HTERT RPE-1 (cell line): ENCODE measurements around the gene SGIP1.
"Not testable (repeated sequence)": the region's sequence is repeated elsewhere in the genome, so short reads cannot be mapped to it uniquely, and the experiment has no call there.

Experiments
- in situ Hi-C: fragments of 300-500 bp; cut with MboI; formaldehyde crosslinking; loops from 4 replicates; pipeline ENCODE4 v1.14.3; 2020; ENCODE audit warnings: low sequenced_read_pairs

Gene SGIP1

DNA sequence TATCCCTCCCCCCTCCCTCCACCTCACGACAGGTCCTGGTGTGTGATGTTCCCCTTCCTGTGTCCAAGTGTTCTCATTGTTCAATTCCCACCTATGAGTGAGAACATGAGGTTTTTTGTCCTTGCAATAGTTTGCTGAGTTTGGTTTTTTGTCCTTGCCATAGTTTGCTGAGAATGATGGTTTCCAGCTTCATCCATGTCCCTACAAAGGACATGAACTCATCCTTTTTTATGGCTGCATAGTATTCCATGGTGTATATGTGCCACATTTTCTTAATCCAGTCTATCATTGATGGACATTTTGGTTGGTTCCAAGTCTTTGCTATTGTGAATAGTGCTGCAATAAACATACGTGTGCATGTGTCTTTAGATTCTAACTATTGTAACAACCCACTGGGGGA lies 261.9 kb downstream of the SGIP1 start:
- in situ Hi-C loops = not testable (repeated sequence)
